ENCODE results near the gene CLNK. TPM values are rescaled to one million over a fixed set of nuclear protein-coding genes. Genes with fewer than 3 reads are reported as not detected.

Gene CLNK
- total RNA-seq, 1 donor from 2014 or later: not detected

- H3K4me1 Mint-ChIP-seq (ENCODE audit: low read depth): peaks cover 22% of the 10 kb centered on the region
- no peak for DNase-seq (ENCODE audit: low spot score, unreplicated experiment)
- no peak overlapping the region for H3K4me3 Mint-ChIP-seq (ENCODE audit: low read depth)
- TF ChIP-seq CTCF (IDR thresholded peaks at IDR 0.05; ENCODE audit: unreplicated experiment): no peak
- H3K9me3 Mint-ChIP-seq (ENCODE audit: low read depth): peaks cover 3% of the 10 kb centered on the region
- no peaks in the 10 kb centered on the region for H3K27me3 Mint-ChIP-seq
- H3K36me3 Mint-ChIP-seq (ENCODE audit: insufficient read depth): no peaks in the 10 kb centered on the region
- H3K27ac Mint-ChIP-seq: no peak overlapping the region
Measured at GRCh38 chr4:10659251-10659650, 25.3 kb downstream of the CLNK start.

- Mint-ChIP-seq H3K4me3 (ENCODE audit: low read depth) (no peak overlapping the region), H3K4me1 (ENCODE audit: low read depth) (peaks cover 16% of the 10 kb centered on the region), H3K27ac (no peak overlapping the region), H3K36me3 (ENCODE audit: insufficient read depth) (no peaks in the 10 kb centered on the region), H3K9me3 (ENCODE audit: low read depth) (peaks cover 3% of the 10 kb centered on the region), H3K27me3 (no peaks in the 10 kb centered on the region)
- no peak for TF ChIP-seq CTCF (IDR thresholded peaks at IDR 0.05; ENCODE audit: unreplicated experiment)
- no peak for DNase-seq (ENCODE audit: low spot score, unreplicated experiment)
Measured at GRCh38 chr4:10656988-10657387, 27.6 kb downstream of the CLNK start.

DNA sequence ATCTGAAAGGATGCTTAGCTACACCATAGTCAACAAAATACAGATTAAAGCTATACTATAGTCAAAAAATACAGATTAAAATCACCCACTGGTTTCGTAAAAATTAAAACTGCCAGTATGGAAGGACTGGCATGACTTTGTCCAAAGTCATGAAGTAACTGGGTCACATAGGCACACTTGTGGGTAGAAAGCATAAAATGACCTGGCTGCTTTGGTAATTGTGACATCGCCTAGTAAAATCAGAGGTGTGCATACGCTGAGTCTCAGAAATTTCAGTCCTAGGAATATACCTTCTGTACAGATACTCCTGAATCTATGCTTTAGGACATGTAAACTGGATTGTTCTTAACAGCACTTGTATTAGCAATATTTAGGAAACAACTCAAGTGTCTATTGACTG, 28.1 kb downstream of the CLNK start:
- DNase-seq (ENCODE audit: low spot score, unreplicated experiment): no peak
- no peak overlapping the region for H3K27ac Mint-ChIP-seq
- peaks cover 3% of the 10 kb centered on the region for H3K9me3 Mint-ChIP-seq (ENCODE audit: low read depth)
- H3K27me3 Mint-ChIP-seq: no peaks in the 10 kb centered on the region
- no peaks in the 10 kb centered on the region for H3K36me3 Mint-ChIP-seq (ENCODE audit: insufficient read depth)
- H3K4me3 Mint-ChIP-seq (ENCODE audit: low read depth): no peak overlapping the region
- H3K4me1 Mint-ChIP-seq (ENCODE audit: low read depth): peaks cover 16% of the 10 kb centered on the region
- no peak for TF ChIP-seq CTCF (IDR thresholded peaks at IDR 0.05; ENCODE audit: unreplicated experiment)

DNA sequence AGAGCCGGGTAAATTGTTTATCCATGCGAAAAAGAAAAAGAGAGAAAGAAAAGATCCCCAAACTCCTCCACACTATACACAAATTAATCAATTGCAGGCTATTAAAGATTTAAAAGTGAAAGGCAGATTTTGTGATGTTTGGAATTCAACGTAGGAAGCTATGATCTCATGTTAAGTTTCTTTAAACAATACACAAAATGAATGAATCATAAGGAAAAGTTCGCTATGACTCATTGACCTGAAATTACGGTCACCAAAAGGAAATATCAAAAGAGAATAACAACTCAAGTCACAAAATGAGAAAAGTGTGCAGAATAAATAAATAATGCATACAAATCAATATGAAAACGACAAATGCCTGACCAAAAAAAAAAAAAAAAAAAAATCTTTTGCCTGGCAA, 28.6 kb downstream of the CLNK start:
- no peak overlapping the region for H3K4me3 Mint-ChIP-seq (ENCODE audit: low read depth)
- peaks cover 3% of the 10 kb centered on the region for H3K9me3 Mint-ChIP-seq (ENCODE audit: low read depth)
- H3K4me1 Mint-ChIP-seq (ENCODE audit: low read depth): peaks cover 16% of the 10 kb centered on the region
- TF ChIP-seq CTCF (IDR thresholded peaks at IDR 0.05; ENCODE audit: unreplicated experiment): no peak
- no peak overlapping the region for H3K27ac Mint-ChIP-seq
- no peaks in the 10 kb centered on the region for H3K36me3 Mint-ChIP-seq (ENCODE audit: insufficient read depth)
- H3K27me3 Mint-ChIP-seq: no peaks in the 10 kb centered on the region
- DNase-seq (ENCODE audit: low spot score, unreplicated experiment): no peak

DNA sequence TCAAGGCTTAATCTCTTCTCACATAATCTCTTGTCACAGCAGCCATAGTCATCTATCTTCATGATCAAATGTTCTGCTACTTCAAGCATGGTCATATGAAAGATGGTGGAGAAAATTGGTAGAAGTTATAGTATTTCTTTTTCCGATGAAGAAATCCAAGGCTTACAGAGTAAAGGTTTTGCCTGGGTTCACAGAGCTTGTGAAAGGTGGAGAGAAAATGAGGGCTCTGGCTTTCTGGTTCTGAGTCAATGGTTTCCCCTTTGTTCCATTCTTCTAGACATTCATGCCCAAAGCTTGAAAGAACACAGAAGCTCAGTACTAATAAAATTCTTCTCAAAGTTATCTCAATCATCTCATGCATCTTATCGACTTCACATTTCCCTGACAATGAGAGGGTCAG, 36.1 kb downstream of the CLNK start:
- no peak for TF ChIP-seq CTCF (IDR thresholded peaks at IDR 0.05; ENCODE audit: unreplicated experiment)
- DNase-seq (ENCODE audit: low spot score, unreplicated experiment): no peak
- Mint-ChIP-seq H3K36me3 (ENCODE audit: insufficient read depth) (no peaks in the 10 kb centered on the region), H3K9me3 (ENCODE audit: low read depth) (peaks cover 11% of the 10 kb centered on the region), H3K27ac (no peak overlapping the region), H3K4me3 (ENCODE audit: low read depth) (no peak overlapping the region), H3K4me1 (ENCODE audit: low read depth) (no peaks in the 10 kb centered on the region), H3K27me3 (no peaks in the 10 kb centered on the region)
